Muscle of back (tissue), 11 donors: ENCODE measurements around the gene CYP2A7. TPM values are rescaled to one million over a fixed set of nuclear protein-coding genes. Genes with fewer than 3 reads are reported as not detected.
"Not testable (repeated sequence)": the region's sequence is repeated elsewhere in the genome, so short reads cannot be mapped to it uniquely, and the experiment has no call there.

ENCODE experiments used
- DNase-seq, 3 donors: peaks; one replicate each; pipeline versions ENCODE4 v3.0.0 to v3.0.0-alpha.2; 2013
- polyA plus RNA-seq, 10 donors: library from polyadenylated mRNA; unstranded; fragments of 120-200 nt; gene quantifications; one replicate each; pipeline ENCODE4 v1.2.1, GENCODE V29; 2013; ENCODE audit not compliant: insufficient read length in 10 of 10

Gene CYP2A7
- polyA plus RNA-seq, 10 donors: not detected

GRCh38 chr19:40843653-40844052 is 38.4 kb downstream of the CYP2A7 start:
- not testable (repeated sequence) for DNase-seq

- not testable (repeated sequence) for DNase-seq
These were observed 38.9 kb downstream of the CYP2A7 start for GRCh38 chr19:40842997-40843652.

- not testable (repeated sequence) for DNase-seq
These were observed 40.0 kb downstream of the CYP2A7 start for GRCh38 chr19:40842012-40842411.

GRCh38 chr19:40838477-40838876 is 43.6 kb downstream of the CYP2A7 start:
- DNase-seq: not testable (repeated sequence)

GRCh38 chr19:40836754-40837429 is 45.1 kb downstream of the CYP2A7 start:
- no peak for DNase-seq

GRCh38 chr19:40833728-40834533 is 48.1 kb downstream of the CYP2A7 start:
- DNase-seq: peak in 1 of 3 donors; percentile 28

- not testable (repeated sequence) for DNase-seq
These were observed 49.6 kb downstream of the CYP2A7 start for GRCh38 chr19:40832431-40832790.

- DNase-seq: peak in 1 of 3 donors; percentile 78
These were observed 50.3 kb downstream of the CYP2A7 start for GRCh38 chr19:40831502-40832430.

- not testable (repeated sequence) for DNase-seq
These were observed 51.3 kb downstream of the CYP2A7 start for GRCh38 chr19:40830741-40831140.

GRCh38 chr19:40829205-40829604 is 52.8 kb downstream of the CYP2A7 start:
- no peak for DNase-seq

GRCh38 chr19:40827386-40828247 is 54.4 kb downstream of the CYP2A7 start:
- no peak for DNase-seq

GRCh38 chr19:40826699-40827385 is 55.2 kb downstream of the CYP2A7 start:
- not testable (repeated sequence) for DNase-seq

GRCh38 chr19:40826312-40826698 is 55.7 kb downstream of the CYP2A7 start:
- DNase-seq: not testable (repeated sequence)

GRCh38 chr19:40825460-40826095 is 56.5 kb downstream of the CYP2A7 start:
- not testable (repeated sequence) for DNase-seq

Other genes starting within 250 kb of the CYP2A7 start
- gene NUMBL, start 191.6 kb downstream of the CYP2A7 start, polyA plus RNA-seq: 10 to 100 TPM; 22.0 to 37.8 (median 28.3) TPM
- 10 to 100 TPM; 15.8 to 22.0 (median 19.0) TPM for gene COQ8B, start 165.3 kb downstream of the CYP2A7 start, polyA plus RNA-seq
- gene ITPKC, start 165.1 kb downstream of the CYP2A7 start, polyA plus RNA-seq: 10 to 100 TPM in 5 of 10 donors, 1 to 10 TPM in 5; 7.9 to 11.6 (median 10.0) TPM
- gene ACTMAP, start 131.8 kb downstream of the CYP2A7 start, polyA plus RNA-seq: 10 to 100 TPM in 5 of 10 donors, 1 to 10 TPM in 5; 7.1 to 12.4 (median 10.1) TPM
- 10 to 100 TPM; 51.6 to 95.0 (median 67.9) TPM for gene SNRPA, start 131.0 kb downstream of the CYP2A7 start, polyA plus RNA-seq
- 1 to 10 TPM; 1.0 to 3.9 (median 2.3) TPM for gene MIA, start 106.7 kb downstream of the CYP2A7 start, polyA plus RNA-seq
- gene RAB4B, start 104.0 kb downstream of the CYP2A7 start, polyA plus RNA-seq: 1 to 10 TPM; 7.1 to 9.6 (median 8.6) TPM
- gene EGLN2, start 83.0 kb downstream of the CYP2A7 start, polyA plus RNA-seq: 10 to 100 TPM; 38.4 to 59.6 (median 46.3) TPM
- gene CYP2A6, start 31.8 kb downstream of the CYP2A7 start, polyA plus RNA-seq: under 1 TPM in 3 of 10 donors, not detected in 7; 0.18 to 0.29 (median 0.24) TPM
- under 1 TPM in 1 of 10 donors, not detected in 9; 0.13 TPM for gene CYP2B6, start 109.1 kb upstream of the CYP2A7 start, polyA plus RNA-seq
- under 1 TPM in 1 of 10 donors, not detected in 9; 0.09 TPM for gene CYP2A13, start 206.2 kb upstream of the CYP2A7 start, polyA plus RNA-seq
- gene CYP2F1, start 232.2 kb upstream of the CYP2A7 start, polyA plus RNA-seq: under 1 TPM in 1 of 10 donors, not detected in 9; 0.23 TPM